Erythroblast (primary cell): ENCODE measurements around the gene TMEM269.

Experiments
- GATA1 ChIP-seq: IDR thresholded peaks from 2 replicates; pipeline ENCODE4 v1.6.1; 2011; ENCODE audit warnings: low read depth, mild to moderate bottlenecking, control low read depth, low read length, moderate library complexity
- POLR2A ChIP-seq: IDR thresholded peaks from 2 replicates; pipeline ENCODE4 v1.6.1; 2011; ENCODE audit warnings: mild to moderate bottlenecking, low read length

GRCh38 chr1:42761567-42761966 lies 23.2 kb upstream of the TMEM269 start:
- TF ChIP-seq POLR2A (no peak), GATA1 (no peak)
